Measurements from ENCODE around the gene KCNJ2. TPM values are rescaled to one million over a fixed set of nuclear protein-coding genes. Genes with fewer than 3 reads are reported as not detected.

KCNJ2 gene
- total RNA-seq, 1 experiment from 2014 or later: 1.5 TPM

DNA sequence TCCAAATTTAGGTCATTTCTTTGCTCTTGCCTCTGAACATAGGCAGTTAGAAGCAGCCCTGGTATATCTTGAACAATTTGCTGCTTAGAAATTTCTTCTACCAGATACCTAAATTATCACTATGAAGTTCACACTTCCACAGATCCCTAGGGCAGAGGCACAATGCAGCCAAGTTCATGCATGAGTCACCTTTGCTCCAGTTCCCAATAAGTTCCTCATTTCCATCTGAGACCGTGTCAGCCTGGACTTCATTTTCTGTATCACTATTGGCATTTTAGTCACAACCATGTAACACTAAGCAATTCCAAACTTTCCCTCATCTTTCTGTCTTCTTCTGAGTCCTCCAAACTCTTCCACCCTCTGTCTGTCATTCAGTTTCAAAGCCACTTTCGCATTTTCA is 49.3 kb upstream of the KCNJ2 start:
- H3K36me3 ChIP-seq (ENCODE audit: control insufficient read depth, insufficient read depth, low read length): no peaks in the 10 kb centered on the region
- no peaks in the 10 kb centered on the region for H3K9me3 ChIP-seq (ENCODE audit: control insufficient read depth, insufficient read depth, low read depth, low read length)
- in situ Hi-C loops (cut with HindIII; ENCODE audit: low pct_unique_long_range_greater_than_20kb, low sequenced_read_pairs) (no loop called here), intact Hi-C loops (cut with micrococcal nuclease; ENCODE audit: unreplicated experiment) (no loop called here)
- CTCF ChIA-PET: no interaction called here
- DNase-seq (ENCODE audit: low read depth, low spot score) (no peak), ATAC-seq (no peak)
- POLR2A ChIA-PET: no interaction called here
- no peak overlapping the region for H3K27ac ChIP-seq (ENCODE audit: low read length)
- no TSS peak for BruUV-seq (replicated peaks)
- TF ChIP-seq POLR2AphosphoS5 (IDR thresholded peaks at IDR 0.05; ENCODE audit: low read depth, low read length) (no peak), TCF7L2 (IDR thresholded peaks at IDR 0.05; ENCODE audit: low read depth, low read length) (no peak), CTCF (IDR thresholded peaks at IDR 0.05) (no peak), SIN3A (IDR thresholded peaks at IDR 0.05; ENCODE audit: borderline replicate concordance, insufficient read depth, low read depth, low read length) (no peak)
- TF ChIP-seq, protein P1, sequence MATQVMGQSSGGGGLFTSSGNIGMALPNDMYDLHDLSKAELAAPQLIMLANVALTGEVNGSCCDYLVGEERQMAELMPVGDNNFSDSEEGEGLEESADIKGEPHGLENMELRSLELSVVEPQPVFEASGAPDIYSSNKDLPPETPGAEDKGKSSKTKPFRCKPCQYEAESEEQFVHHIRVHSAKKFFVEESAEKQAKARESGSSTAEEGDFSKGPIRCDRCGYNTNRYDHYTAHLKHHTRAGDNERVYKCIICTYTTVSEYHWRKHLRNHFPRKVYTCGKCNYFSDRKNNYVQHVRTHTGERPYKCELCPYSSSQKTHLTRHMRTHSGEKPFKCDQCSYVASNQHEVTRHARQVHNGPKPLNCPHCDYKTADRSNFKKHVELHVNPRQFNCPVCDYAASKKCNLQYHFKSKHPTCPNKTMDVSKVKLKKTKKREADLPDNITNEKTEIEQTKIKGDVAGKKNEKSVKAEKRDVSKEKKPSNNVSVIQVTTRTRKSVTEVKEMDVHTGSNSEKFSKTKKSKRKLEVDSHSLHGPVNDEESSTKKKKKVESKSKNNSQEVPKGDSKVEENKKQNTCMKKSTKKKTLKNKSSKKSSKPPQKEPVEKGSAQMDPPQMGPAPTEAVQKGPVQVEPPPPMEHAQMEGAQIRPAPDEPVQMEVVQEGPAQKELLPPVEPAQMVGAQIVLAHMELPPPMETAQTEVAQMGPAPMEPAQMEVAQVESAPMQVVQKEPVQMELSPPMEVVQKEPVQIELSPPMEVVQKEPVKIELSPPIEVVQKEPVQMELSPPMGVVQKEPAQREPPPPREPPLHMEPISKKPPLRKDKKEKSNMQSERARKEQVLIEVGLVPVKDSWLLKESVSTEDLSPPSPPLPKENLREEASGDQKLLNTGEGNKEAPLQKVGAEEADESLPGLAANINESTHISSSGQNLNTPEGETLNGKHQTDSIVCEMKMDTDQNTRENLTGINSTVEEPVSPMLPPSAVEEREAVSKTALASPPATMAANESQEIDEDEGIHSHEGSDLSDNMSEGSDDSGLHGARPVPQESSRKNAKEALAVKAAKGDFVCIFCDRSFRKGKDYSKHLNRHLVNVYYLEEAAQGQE (IDR thresholded peaks at IDR 0.05; ENCODE audit: insufficient read depth in 1 of 2, low read depth in 2 of 2, low read length in 1 of 2): no peak
- H3K4me1 ChIP-seq (ENCODE audit: control insufficient read depth, insufficient read depth, low read length): no peaks in the 10 kb centered on the region
- H3K4me3 ChIP-seq (ENCODE audit: low read depth in 2 of 2, low read length in 2 of 2): no peak overlapping the region
- H3K27me3 ChIP-seq (ENCODE audit: control insufficient read depth, insufficient read depth, low read length): no peaks in the 10 kb centered on the region

- DNase-seq (ENCODE audit: low read depth, low spot score): no peak
These were observed 48.9 kb upstream of the KCNJ2 start for GRCh38 chr17:70120425-70120824.

More at GRCh38 chr17:70120425-70120824, 48.9 kb upstream of the KCNJ2 start:
- ATAC-seq: no peak
- BruUV-seq (replicated peaks): no TSS peak
- intact Hi-C loops (cut with micrococcal nuclease; ENCODE audit: unreplicated experiment): no loop called here
- H3K9me3 ChIP-seq (ENCODE audit: control insufficient read depth, insufficient read depth, low read depth, low read length): no peaks in the 10 kb centered on the region
- ChIA-PET CTCF (interaction anchor here (0.6 kb wide), 1 partner anchor 276 kb away, joined by 3 read pairs; no protein-coding TSS in a partner anchor), POLR2A (no interaction called here)
- H3K27me3 ChIP-seq (ENCODE audit: control insufficient read depth, insufficient read depth, low read length): no peaks in the 10 kb centered on the region
- TF ChIP-seq, protein P1 (IDR thresholded peaks at IDR 0.05; ENCODE audit: insufficient read depth in 1 of 2, low read depth in 2 of 2, low read length in 1 of 2): no peak
- TF ChIP-seq SIN3A (IDR thresholded peaks at IDR 0.05; ENCODE audit: borderline replicate concordance, insufficient read depth, low read depth, low read length) (no peak), POLR2AphosphoS5 (IDR thresholded peaks at IDR 0.05; ENCODE audit: low read depth, low read length) (no peak), CTCF (IDR thresholded peaks at IDR 0.05) (no peak), TCF7L2 (IDR thresholded peaks at IDR 0.05; ENCODE audit: low read depth, low read length) (no peak)
- no peak overlapping the region for H3K27ac ChIP-seq (ENCODE audit: low read length)
- H3K4me1 ChIP-seq (ENCODE audit: control insufficient read depth, insufficient read depth, low read length): no peaks in the 10 kb centered on the region
- H3K36me3 ChIP-seq (ENCODE audit: control insufficient read depth, insufficient read depth, low read length): no peaks in the 10 kb centered on the region
- H3K4me3 ChIP-seq (ENCODE audit: low read depth in 2 of 2, low read length in 2 of 2): no peak overlapping the region
- in situ Hi-C loops (cut with HindIII; ENCODE audit: low pct_unique_long_range_greater_than_20kb, low sequenced_read_pairs): no loop called here
